Glutamatergic neuron (in vitro differentiated cells): ENCODE data around the gene FAM89A. TPM values are rescaled to one million over a fixed set of nuclear protein-coding genes. Genes with fewer than 3 reads are reported as not detected.

Experiments
- DNase-seq: peaks from one replicate; pipeline ENCODE4 v3.0.0; 2022
- H3K27ac Mint-ChIP-seq: one replicate; pipeline ENCODE4 v1.8.0; 2020; ENCODE audit warnings: mild to moderate bottlenecking, mixed read lengths, inconsistent platforms; ENCODE audit not compliant: unreplicated experiment
- H3K27me3 Mint-ChIP-seq: one replicate; pipeline ENCODE4 v1.8.0; 2020; ENCODE audit warnings: mild to moderate bottlenecking, moderate library complexity, mixed read lengths, inconsistent platforms; ENCODE audit not compliant: unreplicated experiment
- H3K36me3 Mint-ChIP-seq: one replicate; pipeline ENCODE4 v1.8.0; 2020; ENCODE audit warnings: mild to moderate bottlenecking, mixed read lengths, inconsistent platforms; ENCODE audit not compliant: unreplicated experiment
- H3K4me1 Mint-ChIP-seq: one replicate; pipeline ENCODE4 v1.8.0; 2020; ENCODE audit warnings: mild to moderate bottlenecking, low read depth, mixed read lengths, inconsistent platforms; ENCODE audit not compliant: unreplicated experiment
- H3K4me3 Mint-ChIP-seq: one replicate; pipeline ENCODE4 v1.8.0; 2020; ENCODE audit warnings: mild to moderate bottlenecking, mixed read lengths, inconsistent platforms; ENCODE audit not compliant: unreplicated experiment
- H3K9me3 Mint-ChIP-seq: one replicate; pipeline ENCODE4 v1.8.0; 2020; ENCODE audit warnings: mild to moderate bottlenecking, moderate library complexity, mixed read lengths, inconsistent platforms; ENCODE audit not compliant: unreplicated experiment
- CTCF ChIP-seq: fragments of 200-600 bp; sonication (generic); IDR thresholded peaks from one replicate; pipeline ENCODE4 v1.5.0; 2021; ENCODE audit not compliant: partially characterized antibody, unreplicated experiment
- total RNA-seq: library from RNA; stranded (reverse); fragmentation: NEBNext Ultra II Directional; extraction: Animal tissue kit (Norgen Biotek cat#: 25700); gene quantifications from one replicate; pipeline ENCODE4 v1.2.1, GENCODE V29; 2021; ENCODE audit not compliant: unreplicated experiment

Gene FAM89A
- total RNA-seq, 1 donor from 2014 or later = 6.4 TPM

GRCh38 chr1:231064418-231064817, 24.4 kb upstream of the FAM89A start:
- no peak for TF ChIP-seq CTCF
- Mint-ChIP-seq H3K4me1 (no peaks in the 10 kb centered on the region), H3K9me3 (peaks cover 1% of the 10 kb centered on the region), H3K4me3 (no peak overlapping the region), H3K27ac (no peak overlapping the region), H3K27me3 (peaks cover 4% of the 10 kb centered on the region), H3K36me3 (no peaks in the 10 kb centered on the region)
- DNase-seq = no peak

GRCh38 chr1:231063331-231063730, 23.3 kb upstream of the FAM89A start:
- Mint-ChIP-seq H3K27ac (no peak overlapping the region), H3K36me3 (no peaks in the 10 kb centered on the region), H3K27me3 (peaks cover 4% of the 10 kb centered on the region), H3K9me3 (peaks cover 1% of the 10 kb centered on the region), H3K4me3 (no peak overlapping the region), H3K4me1 (no peaks in the 10 kb centered on the region)
- no peak for TF ChIP-seq CTCF
- DNase-seq = no peak

GRCh38 chr1:231062500-231063270, 22.6 kb upstream of the FAM89A start:
- no peak for DNase-seq
- no peaks in the 10 kb centered on the region for H3K4me1 Mint-ChIP-seq
- peaks cover 4% of the 10 kb centered on the region for H3K27me3 Mint-ChIP-seq
- H3K27ac Mint-ChIP-seq = no peak overlapping the region
- H3K9me3 Mint-ChIP-seq = peaks cover 1% of the 10 kb centered on the region
- no peaks in the 10 kb centered on the region for H3K36me3 Mint-ChIP-seq
- no peak overlapping the region for H3K4me3 Mint-ChIP-seq
- TF ChIP-seq CTCF = no peak

- Mint-ChIP-seq H3K4me3 (no peak overlapping the region), H3K9me3 (no peaks in the 10 kb centered on the region), H3K27me3 (no peaks in the 10 kb centered on the region), H3K4me1 (no peaks in the 10 kb centered on the region), H3K36me3 (no peaks in the 10 kb centered on the region), H3K27ac (no peak overlapping the region)
- no peak for TF ChIP-seq CTCF
- no peak for DNase-seq
Observed at GRCh38 chr1:231059566-231060193, 19.6 kb upstream of the FAM89A start.
